Karpas-422 (cell line): ENCODE results near the gene PAGR1. TPM values are rescaled to one million over a fixed set of nuclear protein-coding genes. Genes with fewer than 3 reads are reported as not detected.
A peak's percentile ranks its signal among the peaks of the same experiment; 100 is the strongest.

Source experiments
- DNase-seq: peaks from one replicate; pipeline ENCODE4 v3.0.0-alpha.2; 2015
- H2AFZ ChIP-seq: fragments of 200-600 bp; sonication (generic); 2 replicates; pipeline ENCODE4 v1.6.1; 2014; ENCODE audit warnings: antibody characterized with exemption, low read length, mixed read lengths
- H3K27ac ChIP-seq: fragments of 200-600 bp; sonication (generic); 2 replicates; pipeline ENCODE4 v1.5.1; 2014; ENCODE audit warnings: mild to moderate bottlenecking, low read length, moderate library complexity
- H3K27me3 ChIP-seq: fragments of 200-600 bp; sonication (generic); 2 replicates; pipeline ENCODE4 v1.6.1; 2014; ENCODE audit warnings: low read length, mixed read lengths
- H3K36me3 ChIP-seq: fragments of 200-600 bp; sonication (generic); 2 replicates; pipeline ENCODE4 v1.6.1; 2014; ENCODE audit warnings: low read length, mixed read lengths; ENCODE audit not compliant: insufficient read depth
- H3K4me1 ChIP-seq: fragments of 200-600 bp; sonication (generic); 2 replicates; pipeline ENCODE4 v1.6.1; 2014; ENCODE audit warnings: mild to moderate bottlenecking, low read length, mixed read lengths
- H3K4me2 ChIP-seq: fragments of 200-600 bp; sonication (generic); 2 replicates; pipeline ENCODE4 v1.6.1; 2014; ENCODE audit warnings: low read length, low read depth, mild to moderate bottlenecking; ENCODE audit not compliant: poor library complexity, severe bottlenecking
- H3K4me3 ChIP-seq: fragments of 200-600 bp; sonication (generic); 2 replicates; pipeline ENCODE4 v1.5.1; 2014; ENCODE audit warnings: mild to moderate bottlenecking, antibody characterized with exemption, low read length, mixed read lengths
- H3K79me2 ChIP-seq: fragments of 200-600 bp; sonication (generic); 2 replicates; pipeline ENCODE4 v1.6.1; 2014; ENCODE audit warnings: mild to moderate bottlenecking, low read length, mixed read lengths
- H3K9ac ChIP-seq: fragments of 200-600 bp; sonication (generic); 2 replicates; pipeline ENCODE4 v1.6.0; 2014; ENCODE audit warnings: low read length
- H3K9me2 ChIP-seq: fragments of 200-600 bp; sonication (generic), shearing (Covaris generic); replicated peaks from 2 replicates; pipeline ENCODE4 v1.6.0; 2014; ENCODE audit warnings: mild to moderate bottlenecking, low read length, moderate library complexity; ENCODE audit not compliant: insufficient read depth
- H3K9me3 ChIP-seq: fragments of 300-700, 200-600 bp; sonication (generic); 2 replicates; pipeline ENCODE4 v1.6.1; 2014; ENCODE audit warnings: low read length, mixed read lengths
- H4K20me1 ChIP-seq: fragments of 200-600 bp; sonication (generic); 2 replicates; pipeline ENCODE4 v1.6.1; 2014; ENCODE audit warnings: mild to moderate bottlenecking, antibody characterized with exemption, low read length, low read depth; ENCODE audit not compliant: insufficient read depth
- total RNA-seq: library from RNA; depleted of rRNA; stranded (reverse); fragments of >200 nt; shearing (Covaris generic); gene quantifications from 2 replicates; pipeline ENCODE4 v1.2.3, GENCODE V29; 2014; ENCODE audit warnings: low replicate concordance

PAGR1 gene
- total RNA-seq, 1 experiment from 2014 or later, result 25.4 TPM

- peak overlapping the region; percentile 66 for H3K4me2 ChIP-seq
- H4K20me1 ChIP-seq, result peaks cover 20% of the 10 kb centered on the region; the same call in 1 of the 2 replicates
- peak overlapping the region; percentile 49; the same call in 1 of the 2 replicates for H3K4me3 ChIP-seq
- H3K27me3 ChIP-seq, result no peaks in the 10 kb centered on the region
- H3K9me2 ChIP-seq, result no peaks in the 10 kb centered on the region
- peak overlapping the region; percentile 56 for H3K9ac ChIP-seq
- H3K4me1 ChIP-seq, result peaks cover 40% of the 10 kb centered on the region
- peaks cover 9% of the 10 kb centered on the region; the same call in 1 of the 2 replicates for H3K36me3 ChIP-seq
- H3K9me3 ChIP-seq, result no peaks in the 10 kb centered on the region
- no peak overlapping the region for H3K27ac ChIP-seq
- no peak for DNase-seq
- no peak overlapping the region for H2AFZ ChIP-seq
- H3K79me2 ChIP-seq, result peaks cover 8% of the 10 kb centered on the region
Measured at GRCh38 chr16:29820730-29821642, 5.0 kb downstream of the PAGR1 start.

DNA sequence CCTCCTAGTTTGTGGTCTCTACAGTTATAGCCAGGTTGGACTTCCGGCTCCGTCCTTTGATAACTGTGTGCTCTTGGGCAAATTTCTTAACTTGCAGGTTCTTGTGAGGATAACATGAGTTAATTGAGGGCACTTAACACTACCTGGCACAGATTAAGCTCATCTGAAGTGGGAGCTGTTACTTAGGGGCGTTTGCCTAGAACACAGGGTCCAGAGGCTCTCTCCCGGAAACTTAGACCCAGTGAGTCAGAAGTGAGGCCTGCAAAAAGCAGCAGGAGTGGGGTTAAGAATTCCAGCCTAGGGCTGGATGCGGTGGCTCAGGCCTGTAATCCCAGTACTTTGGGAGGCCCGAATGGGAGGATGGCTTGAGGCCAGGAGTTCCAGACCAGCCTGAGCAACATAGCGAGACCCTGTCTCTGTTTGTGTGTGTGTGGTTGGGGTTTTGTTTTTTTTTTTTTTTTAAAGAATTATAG lies 5.7 kb downstream of the PAGR1 start:
- no peaks in the 10 kb centered on the region for H3K9me3 ChIP-seq
- peaks cover 40% of the 10 kb centered on the region for H3K4me1 ChIP-seq
- no peaks in the 10 kb centered on the region for H3K27me3 ChIP-seq
- no peak overlapping the region for H3K27ac ChIP-seq
- no peak for DNase-seq
- H2AFZ ChIP-seq, result no peak overlapping the region
- peaks cover 5% of the 10 kb centered on the region for H3K79me2 ChIP-seq
- H3K4me2 ChIP-seq, result no peak overlapping the region
- H3K9ac ChIP-seq, result no peak overlapping the region
- no peak overlapping the region for H3K4me3 ChIP-seq
- H3K36me3 ChIP-seq, result peaks cover 9% of the 10 kb centered on the region; the same call in 1 of the 2 replicates
- H3K9me2 ChIP-seq, result no peaks in the 10 kb centered on the region
- peaks cover 20% of the 10 kb centered on the region; the same call in 1 of the 2 replicates for H4K20me1 ChIP-seq

GRCh38 chr16:29824589-29825144 lies 8.7 kb downstream of the PAGR1 start:
- no peak for DNase-seq
- no peaks in the 10 kb centered on the region for H3K27me3 ChIP-seq
- H3K79me2 ChIP-seq, result no peaks in the 10 kb centered on the region
- H3K4me1 ChIP-seq, result peaks cover 14% of the 10 kb centered on the region
- no peak overlapping the region for H3K9ac ChIP-seq
- H3K36me3 ChIP-seq, result no peaks in the 10 kb centered on the region
- no peak overlapping the region for H2AFZ ChIP-seq
- peaks cover 16% of the 10 kb centered on the region; the same call in 1 of the 2 replicates for H4K20me1 ChIP-seq
- no peaks in the 10 kb centered on the region for H3K9me2 ChIP-seq
- no peak overlapping the region for H3K4me2 ChIP-seq
- no peak overlapping the region for H3K27ac ChIP-seq
- H3K9me3 ChIP-seq, result no peaks in the 10 kb centered on the region
- no peak overlapping the region for H3K4me3 ChIP-seq

GRCh38 chr16:29825145-29826044 lies 9.4 kb downstream of the PAGR1 start:
- Histone ChIP-seq H2AFZ (no peak overlapping the region), H3K4me1 (peaks cover 7% of the 10 kb centered on the region)

DNA sequence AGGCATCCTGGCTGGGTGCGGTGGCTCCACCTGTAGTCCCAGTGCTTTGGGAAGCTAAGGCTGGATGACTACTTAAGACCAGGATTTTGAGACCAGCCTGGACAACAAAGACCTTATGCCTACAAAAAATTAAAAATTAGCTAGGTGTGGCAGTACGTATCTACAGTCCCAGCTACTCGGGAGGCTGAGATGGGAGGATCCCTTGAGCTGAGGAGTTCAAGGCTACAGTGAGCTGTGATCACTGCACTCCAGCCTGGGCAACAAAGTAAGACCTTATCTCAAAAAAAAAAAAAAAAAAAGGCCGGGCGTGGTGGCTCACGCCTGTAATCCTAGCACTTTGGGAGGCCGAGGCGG lies 10.4 kb downstream of the PAGR1 start:
- no peaks in the 10 kb centered on the region for H3K36me3 ChIP-seq
- H4K20me1 ChIP-seq, result peaks cover 6% of the 10 kb centered on the region; the same call in 1 of the 2 replicates
- H2AFZ ChIP-seq, result no peak overlapping the region
- H3K9me3 ChIP-seq, result no peaks in the 10 kb centered on the region
- H3K79me2 ChIP-seq, result no peaks in the 10 kb centered on the region
- H3K4me2 ChIP-seq, result no peak overlapping the region
- H3K4me1 ChIP-seq, result no peaks in the 10 kb centered on the region
- H3K4me3 ChIP-seq, result no peak overlapping the region
- H3K9me2 ChIP-seq, result no peaks in the 10 kb centered on the region
- H3K27ac ChIP-seq, result no peak overlapping the region
- no peak for DNase-seq
- H3K27me3 ChIP-seq, result no peaks in the 10 kb centered on the region
- H3K9ac ChIP-seq, result no peak overlapping the region

More at GRCh38 chr16:29825145-29826044, 9.4 kb downstream of the PAGR1 start:
- Histone ChIP-seq H3K27me3 (no peaks in the 10 kb centered on the region), H3K27ac (no peak overlapping the region), H3K9me2 (no peaks in the 10 kb centered on the region), H3K4me2 (no peak overlapping the region), H3K79me2 (no peaks in the 10 kb centered on the region), H3K9ac (no peak overlapping the region), H3K36me3 (no peaks in the 10 kb centered on the region), H3K9me3 (no peaks in the 10 kb centered on the region), H4K20me1 (peaks cover 15% of the 10 kb centered on the region; the same call in 1 of the 2 replicates), H3K4me3 (no peak overlapping the region)
- no peak for DNase-seq

- Histone ChIP-seq H2AFZ (no peak overlapping the region), H3K4me3 (no peak overlapping the region), H3K4me2 (no peak overlapping the region), H3K9me2 (no peaks in the 10 kb centered on the region), H4K20me1 (no peaks in the 10 kb centered on the region), H3K27me3 (no peaks in the 10 kb centered on the region), H3K36me3 (no peaks in the 10 kb centered on the region), H3K79me2 (no peaks in the 10 kb centered on the region), H3K4me1 (no peaks in the 10 kb centered on the region), H3K9ac (no peak overlapping the region), H3K27ac (no peak overlapping the region), H3K9me3 (no peaks in the 10 kb centered on the region)
- DNase-seq, result no peak
Measured at GRCh38 chr16:29830774-29831173, 14.8 kb downstream of the PAGR1 start.

DNA sequence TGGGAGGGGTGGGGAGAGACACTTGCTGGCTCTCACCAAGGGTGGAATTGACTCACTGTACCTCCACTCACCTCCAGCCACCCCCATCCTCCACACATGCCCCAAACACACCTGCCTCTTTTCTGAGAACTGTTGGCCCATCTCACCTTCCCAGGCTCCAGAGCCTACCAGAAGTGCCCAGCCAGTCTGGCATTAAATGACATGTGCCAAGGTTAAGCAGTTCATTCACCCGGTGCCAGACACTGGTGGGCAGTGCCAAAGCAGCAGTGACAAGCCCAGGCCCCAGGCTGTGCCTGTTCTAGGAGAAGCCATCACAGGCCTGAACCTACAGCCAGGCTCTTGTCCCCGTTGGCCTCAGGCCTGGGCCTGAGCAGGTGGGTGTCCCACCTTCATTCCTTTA lies 15.5 kb downstream of the PAGR1 start:
- Histone ChIP-seq H4K20me1 (no peaks in the 10 kb centered on the region), H3K4me3 (no peak overlapping the region), H2AFZ (no peak overlapping the region), H3K9ac (no peak overlapping the region), H3K4me1 (no peaks in the 10 kb centered on the region), H3K27ac (no peak overlapping the region), H3K79me2 (no peaks in the 10 kb centered on the region), H3K27me3 (no peaks in the 10 kb centered on the region), H3K4me2 (no peak overlapping the region), H3K9me3 (no peaks in the 10 kb centered on the region), H3K36me3 (no peaks in the 10 kb centered on the region), H3K9me2 (no peaks in the 10 kb centered on the region)
- DNase-seq, result no peak
